OCI-LY3 (cell line): ENCODE measurements around the gene UGCG.
A peak's percentile ranks its signal among the peaks of the same experiment; 100 is the strongest.

Experiments used
- H2AFZ ChIP-seq: fragments of 200-600, 300-600 bp; shearing (Covaris generic); 2 replicates; pipeline ENCODE4 v1.6.0; 2014; ENCODE audit warnings: antibody characterized with exemption, low read depth, low read length
- H3K27ac ChIP-seq: fragments of 200-600, 300-600 bp; sonication (generic); 2 replicates; pipeline ENCODE4 v1.5.1; 2014; ENCODE audit warnings: mild to moderate bottlenecking, low read length, moderate library complexity, mixed read lengths
- H3K27me3 ChIP-seq: fragments of 200-600, 300-600 bp; sonication (generic); 2 replicates; pipeline ENCODE4 v1.6.1; 2014; ENCODE audit warnings: low read depth, low read length, mixed read lengths
- H3K36me3 ChIP-seq: fragments of 200-600, 300-600 bp; sonication (generic); replicated peaks from 2 replicates; pipeline ENCODE3; 2014; ENCODE audit warnings: low read depth, low read length, mixed read lengths
- H3K4me1 ChIP-seq: fragments of 300-600, 200-600 bp; sonication (generic); 2 replicates; pipeline ENCODE4 v1.6.1; 2014; ENCODE audit warnings: low read length, mixed read lengths
- H3K4me2 ChIP-seq: fragments of 200-600, 300-600 bp; sonication (generic); 2 replicates; pipeline ENCODE4 v1.6.1; 2014; ENCODE audit warnings: low read length, mixed read lengths
- H3K4me3 ChIP-seq: fragments of 300-600, 200-600 bp; sonication (generic); 2 replicates; pipeline ENCODE4 v1.5.1; 2014; ENCODE audit warnings: antibody characterized with exemption, mild to moderate bottlenecking, low read length, moderate library complexity
- H3K79me2 ChIP-seq: fragments of 300-600, 200-600 bp; shearing (Covaris generic); 2 replicates; pipeline ENCODE4 v1.6.1; 2014; ENCODE audit warnings: mild to moderate bottlenecking, low read length, mixed read lengths
- H3K9ac ChIP-seq: fragments of 300-600, 200-600 bp; shearing (Covaris generic); 2 replicates; pipeline ENCODE4 v1.6.0; 2014; ENCODE audit warnings: mild to moderate bottlenecking, low read length, moderate library complexity
- H3K9me3 ChIP-seq: fragments of 200-600, 300-600 bp; shearing (Covaris generic); 2 replicates; pipeline ENCODE4 v1.6.1; 2014; ENCODE audit warnings: low read length, mixed read lengths; ENCODE audit not compliant: insufficient read depth
- H4K20me1 ChIP-seq: fragments of 200-600, 300-600 bp; sonication (generic); 2 replicates; pipeline ENCODE4 v1.6.1; 2016; ENCODE audit warnings: low read length, mixed read lengths; ENCODE audit not compliant: insufficient read depth
- EZH2phosphoT487 ChIP-seq: fragments of 200-600 bp; shearing (Covaris generic); IDR thresholded peaks from 2 replicates; pipeline ENCODE4 v1.6.1; 2018; ENCODE audit warnings: antibody characterized with exemption, mixed run types, low read depth
- TF ChIP-seq, protein P1 (sequence below): fragments of 200-600, 300-600 bp; sonication (generic); IDR thresholded peaks from 2 replicates; pipeline ENCODE4 v1.5.1; 2014; ENCODE audit warnings: antibody characterized with exemption, low read length, low read depth

The UGCG gene

DNA sequence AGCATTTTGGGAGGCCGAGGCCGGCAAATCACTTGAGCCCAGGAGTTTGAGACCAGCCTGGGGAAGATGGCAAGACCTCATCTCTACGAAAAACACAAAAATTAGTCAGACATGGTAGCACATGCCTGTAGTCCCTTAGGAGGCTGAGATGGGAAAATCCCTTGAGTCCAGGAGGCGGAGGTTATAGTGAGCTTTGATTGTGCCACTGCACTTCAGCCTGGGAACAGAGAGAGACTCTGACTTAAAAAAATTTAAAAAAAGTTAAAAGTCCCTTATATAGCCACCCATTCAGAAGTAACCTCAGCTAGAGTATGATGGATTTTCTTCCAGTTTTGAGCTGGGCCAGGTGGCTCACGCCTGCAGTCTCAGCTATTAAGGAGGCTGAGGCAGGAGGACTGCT is 72.4 kb downstream of the UGCG start:
- peak overlapping the region; percentile 31 for H3K4me2 ChIP-seq
- no peaks in the 10 kb centered on the region for H3K9me3 ChIP-seq
- no peak overlapping the region for H3K4me3 ChIP-seq
- H3K4me1 ChIP-seq = peaks cover 75% of the 10 kb centered on the region
- no peaks in the 10 kb centered on the region for H3K27me3 ChIP-seq
- H3K27ac ChIP-seq = peak overlapping the region; percentile 79
- H2AFZ ChIP-seq = no peak overlapping the region
- H3K36me3 ChIP-seq = no peaks in the 10 kb centered on the region
- no peak for TF ChIP-seq EZH2phosphoT487
- TF ChIP-seq, protein P1, sequence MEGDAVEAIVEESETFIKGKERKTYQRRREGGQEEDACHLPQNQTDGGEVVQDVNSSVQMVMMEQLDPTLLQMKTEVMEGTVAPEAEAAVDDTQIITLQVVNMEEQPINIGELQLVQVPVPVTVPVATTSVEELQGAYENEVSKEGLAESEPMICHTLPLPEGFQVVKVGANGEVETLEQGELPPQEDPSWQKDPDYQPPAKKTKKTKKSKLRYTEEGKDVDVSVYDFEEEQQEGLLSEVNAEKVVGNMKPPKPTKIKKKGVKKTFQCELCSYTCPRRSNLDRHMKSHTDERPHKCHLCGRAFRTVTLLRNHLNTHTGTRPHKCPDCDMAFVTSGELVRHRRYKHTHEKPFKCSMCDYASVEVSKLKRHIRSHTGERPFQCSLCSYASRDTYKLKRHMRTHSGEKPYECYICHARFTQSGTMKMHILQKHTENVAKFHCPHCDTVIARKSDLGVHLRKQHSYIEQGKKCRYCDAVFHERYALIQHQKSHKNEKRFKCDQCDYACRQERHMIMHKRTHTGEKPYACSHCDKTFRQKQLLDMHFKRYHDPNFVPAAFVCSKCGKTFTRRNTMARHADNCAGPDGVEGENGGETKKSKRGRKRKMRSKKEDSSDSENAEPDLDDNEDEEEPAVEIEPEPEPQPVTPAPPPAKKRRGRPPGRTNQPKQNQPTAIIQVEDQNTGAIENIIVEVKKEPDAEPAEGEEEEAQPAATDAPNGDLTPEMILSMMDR = no peak
- peak overlapping the region; percentile 41 for H3K9ac ChIP-seq
- no peaks in the 10 kb centered on the region for H3K79me2 ChIP-seq
- no peaks in the 10 kb centered on the region for H4K20me1 ChIP-seq

DNA sequence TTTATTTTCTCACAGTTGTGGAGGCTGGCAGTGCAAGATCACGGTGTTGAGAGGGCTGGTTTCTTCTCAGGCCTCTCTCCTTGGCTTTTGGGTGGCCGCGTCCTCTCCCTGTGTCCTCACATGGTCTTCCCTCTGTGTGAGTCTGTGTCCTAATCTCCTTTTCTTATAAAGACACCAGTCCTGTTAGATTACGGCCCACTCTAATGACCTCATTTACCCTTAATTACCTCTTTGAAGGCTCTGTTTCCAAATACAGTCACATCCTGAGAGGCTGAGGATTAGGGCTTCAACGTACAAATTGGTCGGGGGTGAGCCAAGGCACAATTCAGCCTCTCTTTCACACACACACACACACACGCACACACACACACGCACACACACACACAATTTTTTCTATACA is 73.0 kb downstream of the UGCG start:
- Histone ChIP-seq H3K4me3 (no peak overlapping the region), H3K9me3 (no peaks in the 10 kb centered on the region), H3K36me3 (no peaks in the 10 kb centered on the region), H3K4me2 (peak overlapping the region; percentile 31), H3K9ac (peak overlapping the region; percentile 41), H4K20me1 (no peaks in the 10 kb centered on the region), H3K27me3 (no peaks in the 10 kb centered on the region), H3K27ac (peak overlapping the region; percentile 79), H3K4me1 (peaks cover 75% of the 10 kb centered on the region), H2AFZ (no peak overlapping the region), H3K79me2 (no peaks in the 10 kb centered on the region)
- no peak for TF ChIP-seq EZH2phosphoT487
- TF ChIP-seq, protein P1 = no peak

DNA sequence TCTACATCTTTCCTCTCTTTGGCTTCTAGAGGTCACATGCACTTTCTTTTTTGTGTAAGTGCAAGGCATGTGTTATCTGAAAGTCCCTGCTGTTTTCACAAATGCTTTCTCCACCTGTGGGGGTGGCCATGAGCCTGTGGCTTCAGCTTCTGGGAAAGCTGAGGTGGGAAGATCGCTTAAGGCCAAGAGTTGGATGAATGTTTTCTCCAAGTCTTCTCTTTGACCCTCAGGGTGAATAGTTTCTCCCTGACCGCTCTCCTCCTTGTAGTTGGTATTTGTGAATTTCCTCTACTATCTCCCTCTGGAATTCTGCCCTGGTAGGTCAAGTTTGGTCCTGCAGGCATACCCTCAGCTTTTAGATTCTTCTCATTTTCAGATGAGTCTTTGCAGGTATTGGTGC is 74.2 kb downstream of the UGCG start:
- Histone ChIP-seq H3K4me1 (peaks cover 75% of the 10 kb centered on the region), H3K9me3 (no peaks in the 10 kb centered on the region), H2AFZ (no peak overlapping the region), H3K4me2 (no peak overlapping the region), H3K27me3 (no peaks in the 10 kb centered on the region), H3K36me3 (no peaks in the 10 kb centered on the region), H3K79me2 (no peaks in the 10 kb centered on the region), H4K20me1 (no peaks in the 10 kb centered on the region), H3K27ac (no peak overlapping the region), H3K4me3 (no peak overlapping the region), H3K9ac (no peak overlapping the region)
- TF ChIP-seq EZH2phosphoT487 = no peak
- TF ChIP-seq, protein P1 = no peak

DNA sequence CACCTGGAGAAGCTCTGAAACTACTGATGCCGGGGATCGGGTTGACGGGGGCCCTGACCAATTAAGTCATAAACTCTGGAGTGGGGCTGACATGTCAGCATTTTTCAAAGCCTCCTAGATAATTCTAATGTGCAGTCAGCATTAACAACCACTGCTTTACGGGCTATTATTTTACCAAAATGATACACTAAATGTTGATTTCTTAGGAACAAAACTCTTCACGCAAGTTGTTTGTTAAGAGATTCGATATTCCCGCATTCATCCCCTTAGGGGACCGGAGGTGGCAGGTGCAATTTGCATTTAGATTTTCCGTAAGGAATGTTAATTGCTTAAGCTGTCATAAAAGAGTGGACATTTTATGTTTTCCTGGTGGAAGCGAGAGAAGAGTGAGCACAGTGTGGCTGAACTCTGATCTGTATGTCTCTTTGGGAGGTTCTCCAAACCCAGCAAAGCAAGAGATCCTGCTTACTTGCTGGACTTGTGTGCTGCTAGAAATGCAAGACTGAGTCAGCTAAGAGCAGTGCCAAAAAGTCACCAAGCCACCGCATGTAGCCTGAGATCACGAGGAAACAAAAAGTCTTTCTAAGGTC is 77.6 kb downstream of the UGCG start:
- TF ChIP-seq, protein P1 = no peak
- no peak for TF ChIP-seq EZH2phosphoT487
- Histone ChIP-seq H3K4me3 (no peak overlapping the region), H3K27ac (peak overlapping the region; percentile 56), H3K4me1 (peaks cover 70% of the 10 kb centered on the region), H3K27me3 (no peaks in the 10 kb centered on the region), H3K36me3 (no peaks in the 10 kb centered on the region), H3K79me2 (no peaks in the 10 kb centered on the region), H3K9ac (peak overlapping the region; percentile 47), H3K4me2 (peak overlapping the region; percentile 40), H4K20me1 (no peaks in the 10 kb centered on the region), H3K9me3 (no peaks in the 10 kb centered on the region), H2AFZ (peak overlapping the region; percentile 40)
